Stimulated activated CD8-positive, alpha-beta memory T cell treated with anti-CD3 and anti-CD28 coated beads, Interleukin-12 subunit alpha, Interleukin-12 subunit beta, amount 100 ng/mL, for 24 hours (primary cell): Measurements from ENCODE around the gene ADGRB2.

ENCODE experiments used
- DNase-seq: peaks from one replicate; pipeline ENCODE4 v3.0.0-alpha.2; 2020; ENCODE audit errors: extremely low read depth

Gene ADGRB2

DNA sequence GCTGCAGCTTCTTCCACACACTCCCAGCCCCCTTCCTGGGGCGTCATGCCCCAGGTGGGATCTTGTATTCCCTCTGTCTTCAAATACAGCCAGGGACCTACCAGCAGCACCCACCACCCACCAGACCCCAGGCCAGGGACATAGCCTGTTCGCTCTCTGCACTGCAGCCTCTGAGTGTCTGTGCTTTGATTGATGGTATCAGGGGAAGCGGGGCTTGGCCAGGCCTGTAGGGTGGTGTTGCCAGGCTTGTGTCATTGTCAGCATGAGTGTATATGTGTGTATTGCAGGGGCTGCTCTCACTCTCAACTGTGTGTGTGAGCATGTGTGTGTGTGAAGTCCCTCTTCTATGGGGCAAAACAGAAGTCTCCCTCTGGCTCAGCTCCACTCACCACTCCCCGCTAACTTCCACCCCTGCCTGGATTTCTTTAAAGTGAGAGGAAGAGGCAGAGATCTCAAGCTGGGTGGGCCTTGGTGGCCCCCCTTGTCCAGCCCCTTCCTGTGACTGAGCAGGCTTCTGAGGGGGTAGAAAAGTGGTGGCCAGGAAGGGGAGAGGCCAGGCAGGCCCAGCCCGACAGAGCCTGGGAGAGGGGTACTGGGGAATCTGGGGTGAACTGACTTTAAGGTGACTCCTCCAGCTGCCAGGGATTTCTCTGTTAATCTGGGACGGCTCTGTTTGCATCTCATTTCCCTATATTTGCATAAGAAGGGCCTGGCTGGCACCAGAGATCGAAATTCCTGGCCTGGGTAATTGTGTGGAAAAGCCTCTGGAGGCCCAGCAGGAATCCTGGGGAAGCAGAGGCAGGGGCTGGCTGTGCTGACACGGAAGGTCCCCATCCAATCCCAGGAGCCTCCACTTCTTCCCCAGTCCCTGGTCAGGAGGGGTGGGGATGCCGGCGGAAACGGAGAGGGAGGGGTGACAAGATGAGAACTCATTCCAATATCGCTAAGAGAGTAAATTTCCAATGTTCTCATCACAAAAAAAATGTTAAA lies 18.6 kb upstream of the ADGRB2 start:
- no peak for DNase-seq

DNA sequence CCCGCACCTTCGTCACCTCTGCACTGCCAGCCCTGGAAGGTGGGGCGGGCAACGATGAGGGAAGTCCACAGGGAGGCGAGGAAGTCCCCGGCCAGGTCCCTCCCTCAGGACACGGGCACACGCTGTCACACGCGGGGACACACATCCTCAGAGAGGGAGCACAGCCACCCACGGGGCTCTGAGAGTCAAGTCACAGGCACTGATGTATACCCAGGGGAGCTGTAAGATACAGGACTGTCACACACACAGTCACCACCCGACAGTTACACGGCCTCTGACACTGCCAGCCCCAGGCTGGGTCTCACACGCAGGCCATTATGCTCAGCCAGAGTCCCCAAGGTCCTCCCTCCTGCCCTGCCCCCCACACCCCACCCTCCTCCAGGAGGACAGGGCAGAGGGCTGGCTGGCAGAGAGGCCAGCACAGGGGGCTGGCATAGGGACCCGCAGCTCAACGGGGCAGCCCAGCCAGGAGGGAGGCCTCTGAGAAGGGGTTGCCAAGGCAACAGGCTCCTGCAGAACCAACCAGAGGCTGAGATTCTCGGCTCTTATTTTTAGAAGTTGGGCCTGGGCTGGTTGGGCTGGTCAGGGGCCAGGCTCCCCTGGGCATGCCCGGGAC lies 17.7 kb upstream of the ADGRB2 start:
- DNase-seq = no peak

DNA sequence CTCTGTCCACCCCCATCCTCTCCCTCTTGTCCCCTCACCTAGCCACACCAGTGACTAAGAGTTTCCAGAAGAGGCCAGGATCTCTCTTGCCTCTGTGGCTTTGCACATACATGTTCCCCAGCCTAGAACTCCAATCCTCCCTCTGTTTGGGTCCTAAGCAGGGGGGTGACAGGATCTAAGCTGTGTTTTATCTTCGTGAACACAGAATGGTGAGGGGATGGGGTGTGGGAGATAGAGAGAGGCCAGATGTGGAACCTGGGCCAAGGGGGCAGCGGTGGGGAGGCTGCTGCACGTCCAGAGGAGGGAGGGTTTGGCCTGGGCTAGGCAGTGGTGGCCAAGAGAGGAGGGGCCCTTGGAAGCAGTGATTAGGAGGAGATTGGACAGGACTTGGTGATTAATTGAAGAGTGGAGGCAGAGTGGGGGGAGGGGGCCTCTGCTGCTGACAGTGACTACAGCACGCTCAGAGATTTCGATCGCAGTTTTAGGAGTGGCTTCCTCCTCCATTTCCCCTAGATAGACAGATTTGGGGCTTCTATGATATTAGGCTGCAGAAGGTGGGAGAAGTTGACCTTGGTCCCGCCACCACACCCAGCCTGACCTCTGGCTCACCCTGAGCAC lies 17.1 kb upstream of the ADGRB2 start:
- DNase-seq = no peak

DNA sequence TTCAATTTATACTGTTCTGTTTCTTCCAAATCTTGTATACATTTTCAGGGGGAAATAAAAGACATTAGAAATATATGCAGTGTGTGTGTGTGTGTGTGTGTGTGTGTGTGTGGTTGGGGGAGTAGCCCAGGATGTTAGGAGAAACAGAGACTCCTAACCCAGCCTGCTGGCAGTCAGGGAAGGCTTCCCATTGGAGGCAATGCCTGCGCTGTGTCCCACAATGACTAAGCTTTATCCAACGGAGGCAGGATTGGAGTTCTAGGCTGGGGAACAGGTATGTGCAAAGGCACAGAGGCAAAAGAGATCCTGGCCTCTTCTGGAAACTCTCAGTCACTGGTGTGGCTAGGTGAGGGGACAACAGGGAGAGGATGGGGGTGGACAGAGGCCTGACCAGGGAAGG lies 16.5 kb upstream of the ADGRB2 start:
- no peak for DNase-seq

DNA sequence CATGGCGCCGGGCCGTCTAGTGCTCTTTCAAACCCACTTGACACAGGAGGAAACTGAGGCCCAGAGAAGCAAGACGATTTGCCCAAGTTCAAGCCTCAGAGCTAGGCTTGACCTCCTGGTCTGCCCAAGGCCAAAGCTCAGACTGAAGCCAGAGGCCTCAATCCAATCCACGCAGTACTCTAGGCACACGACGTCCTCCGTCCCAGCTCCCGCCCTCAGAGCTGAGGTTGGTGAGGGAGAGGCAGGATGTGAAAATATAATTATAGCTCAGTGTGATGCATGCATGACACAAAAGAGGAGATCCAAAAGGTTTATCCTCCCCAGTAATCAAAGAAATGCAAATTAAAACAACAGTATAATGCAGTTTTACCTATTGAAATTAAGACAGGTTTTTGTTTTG lies 15.5 kb upstream of the ADGRB2 start:
- DNase-seq = no peak

DNA sequence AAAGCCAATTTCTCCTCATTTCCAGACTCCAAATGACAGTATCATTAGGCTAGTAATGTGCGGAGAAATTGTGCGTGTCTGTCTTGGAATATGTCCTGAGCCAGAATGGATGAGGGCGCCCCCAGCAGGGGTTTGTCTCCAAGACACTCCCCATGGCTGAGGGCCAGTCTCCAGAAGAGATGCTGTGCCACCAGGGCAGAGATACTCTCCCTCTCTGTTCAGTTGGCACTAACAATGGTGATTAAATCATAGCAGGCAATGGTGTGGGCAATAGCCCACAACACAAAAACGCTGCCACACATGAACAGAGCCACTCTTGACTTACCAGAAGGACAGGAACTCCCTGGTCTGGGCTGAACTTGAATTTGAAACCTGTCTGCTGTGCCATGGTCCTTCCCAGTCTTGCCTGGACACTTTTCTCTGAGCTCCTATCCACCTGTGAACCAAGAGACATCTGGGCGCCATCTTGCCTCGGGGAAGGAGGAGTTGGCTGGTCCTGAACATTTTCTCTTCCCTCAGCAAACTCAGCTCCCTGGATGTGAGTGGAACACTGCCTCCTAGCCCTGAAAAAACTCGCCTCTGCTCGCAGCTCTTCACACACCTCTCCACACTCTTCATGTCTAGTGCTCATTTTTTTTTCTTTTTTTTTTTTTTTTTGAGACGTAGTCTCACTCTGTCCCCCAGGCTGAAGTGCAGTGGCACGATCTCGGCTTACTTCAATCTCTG lies 14.8 kb upstream of the ADGRB2 start:
- DNase-seq = no peak

DNA sequence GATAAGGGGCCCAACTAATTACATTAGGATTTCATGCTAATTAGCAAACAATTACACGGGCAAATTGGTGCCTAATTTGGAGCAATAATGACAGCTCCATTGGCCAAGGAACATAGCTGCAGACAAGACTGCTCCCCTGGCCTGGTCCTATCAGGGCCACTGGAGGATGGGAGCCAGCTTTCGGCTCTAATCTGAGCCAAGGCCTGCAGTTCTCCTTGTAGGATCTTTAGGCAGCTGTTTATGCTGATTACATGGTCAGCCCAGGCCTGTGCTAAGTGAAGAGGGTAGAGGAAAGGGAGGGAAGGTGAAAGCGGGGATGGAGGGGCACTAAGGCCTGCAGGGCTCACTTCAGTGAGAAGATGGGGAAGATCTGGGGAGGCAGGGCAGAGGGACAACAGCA lies 12.4 kb upstream of the ADGRB2 start:
- no peak for DNase-seq

DNA sequence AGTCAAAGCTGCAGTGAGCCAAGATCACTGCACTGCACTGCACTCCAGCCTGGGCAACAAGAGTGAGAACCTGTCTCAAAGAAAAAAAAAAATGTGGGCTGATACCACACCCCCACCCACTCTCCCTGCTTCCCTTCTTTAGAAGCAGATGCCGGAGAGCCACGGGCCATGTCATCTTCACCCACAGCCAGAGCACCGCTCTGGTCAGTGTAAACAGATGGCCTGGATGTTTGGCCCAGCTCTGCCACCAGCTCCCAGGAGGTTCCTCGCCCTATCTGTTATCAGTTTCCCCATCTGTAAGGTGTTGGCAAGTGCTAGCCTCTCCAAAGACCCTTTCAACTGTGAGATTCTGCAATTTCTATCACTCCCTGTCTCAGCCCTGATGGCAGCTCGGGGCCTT lies 11.9 kb upstream of the ADGRB2 start:
- DNase-seq = no peak

DNA sequence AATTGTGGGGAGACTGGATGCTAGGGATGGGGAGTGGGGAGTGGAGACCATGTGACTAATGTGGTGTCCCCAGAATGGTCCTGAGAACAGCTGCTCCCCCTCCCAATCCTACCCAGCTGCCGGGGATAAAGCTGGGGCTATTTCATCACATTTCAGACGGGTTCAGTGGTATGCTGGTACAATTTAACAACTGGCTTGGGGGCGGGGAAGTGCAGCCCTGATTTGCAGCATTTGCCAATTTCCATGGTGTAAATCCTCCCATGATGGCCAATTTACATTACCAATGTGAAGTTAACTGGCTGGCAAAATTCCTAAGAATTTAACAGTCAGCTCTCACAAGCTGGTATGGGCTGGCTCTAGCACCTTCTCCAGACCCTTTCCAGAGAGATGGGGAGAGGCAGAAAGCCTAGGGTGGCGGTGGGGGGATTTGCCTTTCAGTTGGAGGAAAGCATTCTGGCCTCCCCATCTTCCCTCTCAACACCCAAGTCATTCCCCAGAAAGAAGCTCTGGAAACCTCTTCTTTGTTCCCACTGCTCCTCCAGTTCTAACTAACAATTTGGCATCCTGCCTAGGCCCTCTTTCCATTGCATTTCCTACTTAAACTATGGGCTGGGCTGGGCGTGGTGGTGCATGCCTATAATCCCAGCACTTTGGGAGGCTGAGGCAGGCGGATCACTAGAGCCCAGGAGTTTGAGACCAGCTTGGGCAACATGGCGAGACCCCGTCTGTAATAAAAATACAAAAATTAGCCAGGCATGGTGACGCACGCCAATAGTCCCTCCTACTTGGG lies 11.3 kb upstream of the ADGRB2 start:
- DNase-seq = no peak

DNA sequence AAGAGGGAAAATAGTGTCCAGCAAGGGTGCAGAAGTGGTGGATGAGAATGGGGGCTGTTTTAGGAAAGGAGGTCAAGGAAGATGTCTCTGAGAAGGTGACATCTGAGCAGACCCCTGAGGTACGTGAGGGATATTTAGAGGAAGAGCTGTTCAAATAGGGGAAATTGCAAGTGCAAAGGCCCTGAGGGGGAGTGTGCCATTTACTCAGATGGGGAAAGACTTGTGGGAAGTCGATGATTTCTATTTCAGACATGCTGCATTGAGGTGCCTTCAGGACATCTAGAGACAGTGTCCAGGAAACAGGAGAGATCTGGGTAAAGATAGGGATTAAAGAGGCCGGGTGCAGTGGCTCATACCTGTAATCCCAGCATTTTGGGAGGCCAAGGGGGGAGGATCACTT lies 10.4 kb upstream of the ADGRB2 start:
- no peak for DNase-seq

DNA sequence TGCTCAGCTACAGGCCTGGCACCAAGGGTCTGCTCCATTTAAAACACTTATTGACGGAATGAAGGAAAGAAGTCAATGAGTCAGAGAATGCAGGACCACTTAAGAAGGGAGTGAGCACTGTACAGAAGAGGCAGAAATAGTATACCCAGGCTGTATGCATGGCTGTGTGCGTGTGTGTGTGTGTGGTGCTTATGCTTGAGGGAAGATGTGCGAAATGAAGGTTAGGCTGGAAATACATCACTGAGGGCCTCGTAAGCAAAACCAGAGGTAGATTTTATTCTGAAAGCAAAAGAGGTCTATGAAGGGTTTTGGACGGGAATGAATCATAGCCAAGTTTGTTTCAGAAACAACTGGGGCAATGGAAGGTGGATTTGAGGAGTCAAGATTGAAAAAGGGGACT lies 9.7 kb upstream of the ADGRB2 start:
- DNase-seq = no peak

DNA sequence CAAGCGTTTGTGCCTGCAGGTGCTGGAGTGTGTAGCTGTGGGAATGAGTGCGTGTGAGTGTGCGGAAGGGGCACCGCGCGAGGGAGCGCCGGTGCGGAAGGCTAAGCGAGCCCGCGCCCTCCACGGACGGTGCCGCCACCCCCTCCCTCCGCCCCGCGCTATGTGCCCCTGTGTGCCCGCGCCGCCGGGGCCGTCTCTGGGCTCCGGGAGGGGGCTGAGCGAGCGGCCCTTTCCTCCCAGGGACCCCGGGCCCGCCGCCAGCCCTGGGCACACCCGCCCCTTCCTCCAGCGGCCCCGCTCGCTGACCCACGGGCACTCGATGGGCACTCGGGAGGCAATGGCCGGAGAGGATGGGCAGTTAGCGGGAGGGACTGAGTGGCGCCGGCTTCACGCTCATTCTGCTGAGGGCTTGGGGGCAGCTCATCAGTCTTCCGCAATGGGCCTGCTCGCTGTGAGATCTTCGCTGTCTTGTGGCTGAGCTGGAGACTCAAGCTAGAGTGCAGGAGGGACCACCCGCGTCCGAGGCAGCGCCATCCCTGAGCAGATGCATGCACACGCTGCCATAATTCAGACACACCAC lies 8.6 kb upstream of the ADGRB2 start:
- DNase-seq = no peak

DNA sequence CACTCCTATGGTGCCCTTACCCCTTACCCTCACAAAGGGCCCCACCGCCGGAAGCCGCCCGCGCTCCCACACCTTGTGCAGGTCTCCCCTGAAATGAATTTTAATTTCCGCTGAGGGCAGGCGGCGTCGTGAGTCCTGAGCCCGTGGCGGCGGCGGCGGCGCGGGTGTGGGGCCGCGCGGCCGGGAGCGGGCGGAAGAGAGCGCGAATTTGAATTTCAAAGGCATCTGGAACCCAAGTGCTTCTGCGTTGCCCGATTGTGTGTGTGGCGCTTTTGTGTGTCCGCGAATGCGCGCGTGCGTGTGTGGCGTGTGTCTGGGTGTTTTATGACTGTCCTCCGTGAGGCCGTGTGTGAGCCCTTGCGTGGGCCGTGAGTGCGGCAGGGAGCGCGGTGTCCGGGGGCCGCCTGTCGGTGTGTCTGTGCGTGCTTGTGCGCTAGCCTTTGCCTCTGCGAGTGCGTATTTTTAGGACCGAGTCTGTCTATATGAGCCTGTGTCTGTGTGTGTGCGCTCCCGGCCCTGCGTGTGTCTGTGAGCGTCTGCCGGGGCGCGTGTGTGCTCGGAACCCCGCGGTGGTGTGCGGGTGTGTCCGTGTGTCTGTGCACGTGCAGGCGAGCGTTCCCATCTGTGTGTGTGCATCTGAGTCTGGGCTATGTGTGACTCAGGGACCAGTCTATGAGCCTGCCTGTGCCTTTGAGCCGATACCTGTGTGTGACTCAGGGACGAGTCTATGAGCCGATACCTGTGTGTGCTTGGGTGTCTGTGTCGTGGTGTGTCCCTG lies 7.9 kb upstream of the ADGRB2 start:
- no peak for DNase-seq

DNA sequence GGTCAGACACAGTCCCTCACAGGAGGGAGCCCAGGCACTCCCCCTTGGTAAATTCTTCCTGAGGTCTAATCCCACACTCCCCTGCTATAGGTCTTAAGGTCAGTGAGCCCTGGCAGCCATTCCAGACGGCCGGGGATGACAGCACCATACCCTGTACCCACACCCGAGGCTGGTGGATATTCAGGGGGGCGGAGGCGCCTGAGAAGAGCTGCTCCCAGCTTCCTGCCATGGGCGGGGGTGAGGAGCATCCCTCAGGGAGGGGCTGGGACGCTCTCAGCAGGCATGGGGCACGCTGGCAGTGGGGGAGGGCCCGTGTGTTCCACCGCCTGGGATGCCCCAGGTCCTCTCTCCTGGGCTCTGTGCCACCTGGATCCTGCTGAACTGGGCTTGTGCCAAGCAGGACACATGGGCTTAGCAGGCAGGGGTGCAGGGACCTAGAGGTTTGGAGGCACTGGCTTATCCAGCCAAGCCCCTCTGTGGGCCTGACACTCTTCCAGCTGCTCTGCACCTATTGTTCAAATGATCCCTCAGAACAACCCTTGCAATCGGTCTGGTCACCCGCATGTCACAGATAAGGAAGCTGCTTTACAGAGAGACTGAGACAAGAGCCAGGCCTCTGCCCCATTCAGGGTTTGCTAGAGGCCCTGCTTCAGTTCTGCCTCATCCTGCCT lies 5.7 kb upstream of the ADGRB2 start:
- no peak for DNase-seq

DNA sequence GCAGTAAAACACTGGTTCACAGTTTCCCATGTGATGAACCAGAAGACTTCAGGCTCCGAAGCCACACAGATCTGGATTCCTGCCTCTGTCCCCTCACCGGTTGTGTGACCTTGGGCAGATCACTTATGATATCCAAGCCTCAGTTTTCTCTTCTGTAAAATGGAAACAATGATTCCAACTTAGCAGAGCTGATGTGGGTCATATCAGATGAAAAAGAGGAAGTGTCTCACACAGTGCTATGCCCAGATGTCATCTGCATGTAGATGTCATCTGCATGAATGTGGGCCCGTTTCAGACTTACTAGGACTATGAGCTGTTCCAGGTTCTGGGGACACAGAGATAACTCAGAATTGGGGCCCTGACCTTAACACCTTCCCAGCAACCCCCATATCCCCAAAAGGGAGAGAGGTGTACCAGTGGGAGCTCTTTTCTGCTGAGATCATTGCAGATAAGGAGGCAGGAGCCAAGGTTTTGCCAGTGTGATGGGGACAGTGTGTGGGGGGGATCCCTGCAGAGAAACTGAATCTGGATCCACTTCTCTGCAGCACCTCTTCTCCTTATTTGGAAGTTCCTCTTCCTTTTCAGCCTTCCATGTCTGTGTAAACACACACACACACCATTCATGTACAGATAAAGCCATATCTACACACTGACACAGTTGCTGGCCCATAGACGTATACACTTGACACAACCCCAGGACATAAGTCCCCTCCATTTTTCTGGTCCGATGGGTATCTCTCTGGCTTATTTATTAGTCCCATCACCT lies 5.0 kb upstream of the ADGRB2 start:
- DNase-seq = no peak

DNA sequence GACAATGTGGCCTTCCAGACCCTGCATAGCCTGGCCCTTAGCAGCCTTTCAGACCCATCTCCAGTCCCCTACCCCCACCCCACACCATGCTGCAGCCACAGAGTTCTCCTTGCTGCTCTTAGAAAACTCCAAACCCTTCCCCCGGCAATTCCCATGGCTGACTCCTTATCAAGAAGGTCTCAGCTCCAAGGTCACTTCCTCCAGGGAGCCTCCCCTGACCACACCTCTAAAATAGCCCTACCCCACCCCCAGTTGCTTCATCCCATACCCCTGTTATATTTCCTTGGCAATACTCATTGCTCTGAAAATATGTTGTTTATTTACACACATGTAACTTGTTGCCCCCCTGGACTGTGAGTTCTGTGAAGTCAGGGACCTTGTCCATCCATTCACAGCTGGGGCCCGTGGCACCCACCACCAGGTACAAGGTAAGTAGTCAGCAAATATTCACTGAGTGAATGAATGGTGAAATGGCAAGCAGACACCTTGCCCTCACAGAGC lies 4.3 kb upstream of the ADGRB2 start:
- DNase-seq = no peak

DNA sequence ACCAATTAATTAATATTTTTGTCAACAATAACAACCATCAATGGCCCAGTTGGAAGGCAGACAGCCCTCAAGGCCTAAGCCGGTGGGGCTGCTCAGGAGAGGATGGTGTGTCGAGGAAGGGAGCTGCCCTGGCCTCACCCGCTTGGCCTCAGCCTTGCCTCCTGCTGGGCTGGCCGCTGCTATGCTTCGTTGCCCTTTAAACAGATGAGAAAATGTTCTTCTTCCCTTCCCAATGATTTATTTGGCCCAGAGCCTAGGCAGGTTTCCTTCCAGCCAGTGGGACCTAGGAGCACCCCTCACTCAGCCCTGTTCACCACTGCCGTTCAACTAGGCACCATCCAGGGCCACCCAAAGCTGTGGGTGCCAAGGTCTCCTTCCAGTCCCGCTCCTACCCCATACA lies 3.1 kb upstream of the ADGRB2 start:
- DNase-seq = no peak

DNA sequence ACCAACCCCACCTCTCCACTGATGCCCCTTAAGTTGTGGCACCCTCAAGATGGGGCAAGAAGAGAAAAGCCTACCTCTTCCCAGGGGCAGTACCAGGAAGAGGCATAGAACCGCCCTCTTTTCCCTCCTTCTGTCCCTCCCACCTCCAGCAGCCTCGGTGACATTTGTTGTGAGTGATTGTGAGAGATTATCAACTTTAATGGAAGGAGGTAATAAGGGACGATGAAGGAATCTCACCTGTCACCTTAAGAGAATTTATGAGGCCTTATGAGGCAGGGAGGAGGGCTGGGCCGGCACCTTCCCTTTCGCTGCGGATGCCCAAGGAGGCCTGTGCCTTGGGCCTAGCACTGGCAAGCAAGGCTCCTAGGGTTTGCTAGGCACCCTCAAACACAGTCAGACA lies 1.4 kb upstream of the ADGRB2 start:
- no peak for DNase-seq

DNA sequence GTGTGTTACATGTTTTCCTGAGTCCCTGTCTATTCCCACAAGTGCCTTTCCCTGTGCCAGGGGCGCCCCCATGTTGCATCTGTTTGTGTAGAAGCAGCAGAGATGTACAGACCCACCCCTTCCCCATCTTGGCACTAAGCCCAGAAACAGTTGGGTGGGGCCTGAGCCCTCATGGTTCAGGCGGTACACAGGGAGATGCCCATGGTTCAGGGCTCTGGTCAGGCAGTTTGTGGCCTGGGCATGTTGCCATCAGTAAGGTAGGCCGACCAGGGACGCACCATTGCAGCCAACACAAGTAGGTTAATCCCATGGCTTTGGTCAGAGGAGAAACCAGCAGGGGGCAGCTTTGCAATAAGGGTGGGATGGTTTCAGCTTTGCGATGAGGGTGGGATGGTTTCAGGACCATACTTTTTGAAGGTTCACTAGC lies 914 bp upstream of the ADGRB2 start:
- DNase-seq = no peak
